Astrocyte of the hippocampus (primary cell): ENCODE data around the gene ERBB2.
"Not testable (repeated sequence)": the region's sequence is repeated elsewhere in the genome, so short reads cannot be mapped to it uniquely, and the experiment has no call there.

Experiments
- DNase-seq: peaks from one replicate; pipeline ENCODE4 v3.0.0; 2011; ENCODE audit warnings: low read depth, low spot score

ERBB2 gene

GRCh38 chr17:39744836-39745215, 45.0 kb downstream of the ERBB2 start:
- no peak for DNase-seq

GRCh38 chr17:39745335-39746144, 45.7 kb downstream of the ERBB2 start:
- DNase-seq, result no peak

- DNase-seq, result no peak
Measured at GRCh38 chr17:39746145-39746461, 46.2 kb downstream of the ERBB2 start.

GRCh38 chr17:39747745-39748144, 47.9 kb downstream of the ERBB2 start:
- DNase-seq, result no peak

- DNase-seq, result not testable (repeated sequence)
Measured at GRCh38 chr17:39748444-39749034, 48.7 kb downstream of the ERBB2 start.

- peak; percentile 71 for DNase-seq
Measured at GRCh38 chr17:39750131-39751015, 50.5 kb downstream of the ERBB2 start.

GRCh38 chr17:39751016-39751543, 51.2 kb downstream of the ERBB2 start:
- DNase-seq, result no peak

- no peak for DNase-seq
Measured at GRCh38 chr17:39751637-39752036, 51.8 kb downstream of the ERBB2 start.

GRCh38 chr17:39752241-39752881, 52.5 kb downstream of the ERBB2 start:
- no peak for DNase-seq

GRCh38 chr17:39753514-39754160, 53.8 kb downstream of the ERBB2 start:
- DNase-seq, result no peak

- peak; percentile 94 for DNase-seq
Measured at GRCh38 chr17:39754161-39754957, 54.5 kb downstream of the ERBB2 start.

GRCh38 chr17:39754958-39755553, 55.2 kb downstream of the ERBB2 start:
- no peak for DNase-seq

GRCh38 chr17:39755554-39756379, 55.9 kb downstream of the ERBB2 start:
- DNase-seq, result peak; percentile 66

GRCh38 chr17:39756380-39757079, 56.7 kb downstream of the ERBB2 start:
- no peak for DNase-seq

GRCh38 chr17:39757176-39757662, 57.4 kb downstream of the ERBB2 start:
- no peak for DNase-seq

GRCh38 chr17:39757931-39758873, 58.3 kb downstream of the ERBB2 start:
- peak; percentile 94 for DNase-seq

- no peak for DNase-seq
Measured at GRCh38 chr17:39759204-39759603, 59.3 kb downstream of the ERBB2 start.
